Chondrocyte (in vitro differentiated cells): ENCODE measurements around the gene DHX34. TPM values are rescaled to one million over a fixed set of nuclear protein-coding genes. Genes with fewer than 3 reads are reported as not detected.

Experiments used
- DNase-seq: peaks from one replicate; pipeline ENCODE4 v3.0.0; 2021; ENCODE audit warnings: mixed read lengths, low spot score
- H3K27ac Mint-ChIP-seq: one replicate; pipeline ENCODE4 v1.8.0; 2021; ENCODE audit warnings: mild to moderate bottlenecking, moderate library complexity, mixed read lengths; ENCODE audit not compliant: unreplicated experiment
- H3K27me3 Mint-ChIP-seq: 2 replicates; pipeline ENCODE4 v1.8.0; 2021; ENCODE audit warnings: low read depth, mixed read lengths
- H3K36me3 Mint-ChIP-seq: 2 replicates; pipeline ENCODE4 v1.8.0; 2021; ENCODE audit warnings: low read depth, mixed read lengths
- H3K4me1 Mint-ChIP-seq: 2 replicates; pipeline ENCODE4 v1.8.0; 2021; ENCODE audit warnings: low read depth, mild to moderate bottlenecking, mixed read lengths
- H3K4me3 Mint-ChIP-seq: one replicate; pipeline ENCODE4 v1.8.0; 2021; ENCODE audit warnings: mild to moderate bottlenecking, moderate library complexity, mixed read lengths; ENCODE audit not compliant: unreplicated experiment
- H3K9me3 Mint-ChIP-seq: 2 replicates; pipeline ENCODE4 v1.8.0; 2021; ENCODE audit warnings: low read depth, mixed read lengths
- CTCF ChIP-seq: fragments of 200-600 bp; sonication (generic); IDR thresholded peaks from 2 replicates; pipeline ENCODE4 v1.5.0; 2021; ENCODE audit warnings: antibody characterized with exemption, mild to moderate bottlenecking, moderate library complexity
- total RNA-seq: library from RNA; stranded (reverse); gene quantifications from 3 replicates; pipeline ENCODE4 v1.2.1, GENCODE V29; 2021

The DHX34 gene
- total RNA-seq, 1 donor from 2014 or later: 15.6 TPM

GRCh38 chr19:47375694-47376588, 26.8 kb downstream of the DHX34 start:
- H3K4me3 Mint-ChIP-seq: no peak overlapping the region
- no peak for DNase-seq
- TF ChIP-seq CTCF: no peak
- no peaks in the 10 kb centered on the region for H3K4me1 Mint-ChIP-seq
- H3K9me3 Mint-ChIP-seq: no peaks in the 10 kb centered on the region
- H3K27me3 Mint-ChIP-seq: no peaks in the 10 kb centered on the region
- H3K27ac Mint-ChIP-seq: no peak overlapping the region
- peaks cover 24% of the 10 kb centered on the region for H3K36me3 Mint-ChIP-seq

DNA sequence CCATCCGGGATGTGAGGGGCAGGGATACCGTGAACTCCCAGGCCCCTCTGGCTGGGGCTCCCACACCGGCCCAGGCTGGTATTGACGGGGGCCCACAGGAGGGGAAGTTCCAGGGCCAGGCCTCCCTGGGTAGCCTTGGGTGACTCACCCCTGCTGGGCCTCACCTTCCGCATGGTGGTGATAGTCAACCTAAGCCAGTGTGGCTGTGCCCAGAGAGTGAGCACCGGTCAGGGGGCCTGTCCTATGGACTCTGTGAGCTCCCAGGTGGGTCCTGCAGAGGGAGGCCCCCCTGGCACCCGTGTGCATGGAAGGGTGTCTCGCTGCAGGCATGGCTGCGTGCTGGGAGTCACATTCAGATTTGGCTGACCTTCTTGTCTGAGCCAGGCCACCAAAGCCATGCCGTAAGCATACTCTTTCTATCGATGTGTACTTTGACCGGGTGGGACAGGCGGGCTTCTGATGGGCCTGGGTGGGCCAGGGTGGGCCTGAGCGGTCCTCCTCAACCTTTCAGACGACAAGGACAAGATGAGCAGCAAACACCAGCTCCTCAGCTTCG, 27.6 kb downstream of the DHX34 start:
- no peak for DNase-seq
- Mint-ChIP-seq H3K27ac (no peak overlapping the region), H3K36me3 (peaks cover 30% of the 10 kb centered on the region), H3K4me1 (no peaks in the 10 kb centered on the region), H3K9me3 (no peaks in the 10 kb centered on the region), H3K4me3 (no peak overlapping the region), H3K27me3 (no peaks in the 10 kb centered on the region)
- no peak for TF ChIP-seq CTCF

DNA sequence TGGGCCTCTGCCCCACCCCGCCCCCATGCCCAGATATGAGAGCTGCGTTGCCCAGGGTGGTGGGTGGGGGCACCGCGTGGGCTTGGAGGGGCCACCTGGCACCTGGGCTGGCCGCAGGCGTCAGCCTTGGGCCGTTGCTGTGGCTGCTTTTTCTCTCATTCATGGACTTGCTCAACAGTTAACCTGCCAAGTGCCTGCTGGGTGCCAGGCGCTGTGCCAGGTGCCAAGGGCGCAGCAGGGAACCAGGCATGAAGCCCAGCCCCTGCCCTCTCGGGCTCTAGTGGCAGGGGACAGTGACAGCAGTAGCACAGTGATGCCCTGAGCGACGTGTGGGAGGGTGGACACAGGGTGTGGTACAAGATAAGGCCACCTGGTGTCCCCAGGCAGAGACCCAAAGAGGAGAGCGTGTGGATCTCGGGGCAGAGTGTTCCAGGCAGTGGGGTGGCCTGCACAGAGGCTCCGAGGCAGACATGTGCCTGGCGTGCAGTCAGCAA, 28.1 kb downstream of the DHX34 start:
- Mint-ChIP-seq H3K27ac (no peak overlapping the region), H3K9me3 (no peaks in the 10 kb centered on the region), H3K4me1 (no peaks in the 10 kb centered on the region), H3K4me3 (no peak overlapping the region), H3K27me3 (no peaks in the 10 kb centered on the region), H3K36me3 (peaks cover 32% of the 10 kb centered on the region)
- DNase-seq: no peak
- no peak for TF ChIP-seq CTCF

DNA sequence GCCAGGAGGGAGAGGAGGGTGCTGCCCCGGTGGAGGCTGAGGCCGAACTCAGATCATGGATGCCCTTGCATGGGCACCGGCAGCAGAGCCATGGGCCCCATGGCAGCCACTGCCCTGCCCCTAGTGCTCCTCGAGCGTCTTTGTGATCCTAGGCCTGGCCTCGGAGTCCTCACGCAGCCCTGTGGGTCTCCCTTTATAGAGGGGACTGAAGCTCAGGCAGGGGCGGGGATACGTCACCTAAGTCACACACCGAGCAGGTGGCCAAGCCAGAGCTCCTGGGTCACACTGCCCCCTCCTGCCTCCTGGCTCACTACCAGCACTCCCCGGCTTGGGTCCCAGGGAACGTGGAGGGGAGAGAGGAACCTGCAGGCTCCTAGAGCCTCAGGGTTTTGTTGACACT, 28.7 kb downstream of the DHX34 start:
- Mint-ChIP-seq H3K4me3 (no peak overlapping the region), H3K36me3 (peaks cover 32% of the 10 kb centered on the region)

More for the DNA sequence above, 28.7 kb downstream of the DHX34 start:
- no peak for DNase-seq
- TF ChIP-seq CTCF: no peak
- Mint-ChIP-seq H3K27me3 (no peaks in the 10 kb centered on the region), H3K27ac (no peak overlapping the region), H3K4me1 (no peaks in the 10 kb centered on the region), H3K9me3 (no peaks in the 10 kb centered on the region)
